ENCODE measurements around the gene TBC1D2. TPM values are rescaled to one million over a fixed set of nuclear protein-coding genes. Genes with fewer than 3 reads are reported as not detected.
"Not testable (repeated sequence)": the region's sequence is repeated elsewhere in the genome, so short reads cannot be mapped to it uniquely, and the experiment has no call there.

TBC1D2 gene
- total RNA-seq, 4 donors from 2014 or later, result 4.9 to 9.8 (median 7.8) TPM

- Histone ChIP-seq H3K27ac (no peak overlapping the region), H3K4me1 (no peaks in the 10 kb centered on the region), H3K9me3 (no peaks in the 10 kb centered on the region), H3K36me3 (no peaks in the 10 kb centered on the region), H3K27me3 (peaks cover 11% of the 10 kb centered on the region), H3K4me3 (no peak overlapping the region)
- ATAC-seq, result no peak
- 71 to 76% methylated on average over 2 to 5 of the region's 9 CpGs for WGBS, 2 donors (ENCODE audit: low coverage in 1 of 2)
- no peak for TF ChIP-seq POLR2A (IDR thresholded peaks at IDR 0.05)
- TF ChIP-seq, protein P1, sequence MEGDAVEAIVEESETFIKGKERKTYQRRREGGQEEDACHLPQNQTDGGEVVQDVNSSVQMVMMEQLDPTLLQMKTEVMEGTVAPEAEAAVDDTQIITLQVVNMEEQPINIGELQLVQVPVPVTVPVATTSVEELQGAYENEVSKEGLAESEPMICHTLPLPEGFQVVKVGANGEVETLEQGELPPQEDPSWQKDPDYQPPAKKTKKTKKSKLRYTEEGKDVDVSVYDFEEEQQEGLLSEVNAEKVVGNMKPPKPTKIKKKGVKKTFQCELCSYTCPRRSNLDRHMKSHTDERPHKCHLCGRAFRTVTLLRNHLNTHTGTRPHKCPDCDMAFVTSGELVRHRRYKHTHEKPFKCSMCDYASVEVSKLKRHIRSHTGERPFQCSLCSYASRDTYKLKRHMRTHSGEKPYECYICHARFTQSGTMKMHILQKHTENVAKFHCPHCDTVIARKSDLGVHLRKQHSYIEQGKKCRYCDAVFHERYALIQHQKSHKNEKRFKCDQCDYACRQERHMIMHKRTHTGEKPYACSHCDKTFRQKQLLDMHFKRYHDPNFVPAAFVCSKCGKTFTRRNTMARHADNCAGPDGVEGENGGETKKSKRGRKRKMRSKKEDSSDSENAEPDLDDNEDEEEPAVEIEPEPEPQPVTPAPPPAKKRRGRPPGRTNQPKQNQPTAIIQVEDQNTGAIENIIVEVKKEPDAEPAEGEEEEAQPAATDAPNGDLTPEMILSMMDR (IDR thresholded peaks at IDR 0.05), result no peak
- TF ChIP-seq POLR2AphosphoS5 (IDR thresholded peaks at IDR 0.05), result no peak
- no peak for TF ChIP-seq EP300 (IDR thresholded peaks at IDR 0.05)
These were observed 78.8 kb downstream of the TBC1D2 start for GRCh38 chr9:98176391-98177259.

GRCh38 chr9:98175762-98176161 lies 79.7 kb downstream of the TBC1D2 start:
- Histone ChIP-seq H3K27ac (no peak overlapping the region), H3K9me3 (no peaks in the 10 kb centered on the region), H3K36me3 (no peaks in the 10 kb centered on the region), H3K4me1 (no peaks in the 10 kb centered on the region), H3K4me3 (no peak overlapping the region), H3K27me3 (peaks cover 16% of the 10 kb centered on the region)
- ATAC-seq, result no peak
- TF ChIP-seq POLR2AphosphoS5 (IDR thresholded peaks at IDR 0.05) (no peak), EP300 (IDR thresholded peaks at IDR 0.05) (no peak), POLR2A (IDR thresholded peaks at IDR 0.05) (no peak)
- TF ChIP-seq, protein P1 (IDR thresholded peaks at IDR 0.05), result no peak
- 64 to 92% methylated on average over 2 to 3 of the region's 3 CpGs for WGBS, 2 donors (ENCODE audit: low coverage in 1 of 2)

DNA sequence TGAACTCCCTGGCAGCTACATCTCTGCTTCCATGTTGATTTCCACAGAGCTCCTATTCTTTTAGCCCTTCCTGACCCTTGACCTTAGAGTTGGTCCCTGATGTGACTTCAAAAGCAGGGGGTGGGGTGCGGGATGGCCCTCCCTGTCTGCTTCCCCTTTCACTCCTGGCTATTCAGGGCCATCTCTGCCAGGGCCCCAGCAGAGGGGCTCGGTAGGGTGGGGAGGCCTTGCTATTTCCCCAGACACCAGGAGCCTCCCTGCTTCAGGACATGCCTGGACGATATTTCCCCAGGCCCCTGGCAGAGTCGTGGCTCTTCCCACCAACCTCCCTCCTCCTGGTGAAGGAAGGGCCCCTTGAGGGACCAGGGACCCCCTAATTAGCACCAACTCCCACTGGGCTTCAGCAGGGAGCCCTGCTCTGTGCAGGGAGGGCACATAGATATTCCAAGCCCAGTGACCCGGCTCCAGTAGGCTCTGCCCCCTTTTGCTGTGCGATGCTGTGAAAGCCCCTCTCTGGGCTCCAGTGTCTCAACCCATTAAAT lies 80.3 kb downstream of the TBC1D2 start:
- no peaks in the 10 kb centered on the region for H3K9me3 ChIP-seq
- H3K27me3 ChIP-seq, result peaks cover 15% of the 10 kb centered on the region
- TF ChIP-seq, protein P1 (IDR thresholded peaks at IDR 0.05), result no peak
- TF ChIP-seq EP300 (IDR thresholded peaks at IDR 0.05), result no peak
- no peak for TF ChIP-seq POLR2A (IDR thresholded peaks at IDR 0.05)
- no peak for TF ChIP-seq POLR2AphosphoS5 (IDR thresholded peaks at IDR 0.05)
- whole genome bisulfite sequencing, 2 donors (ENCODE audit: low coverage in 1 of 2), result 39% methylated on average over 4 of the region's 6 CpGs; no CpG with 5 or more reads in 1 of the 2 donors
- no peaks in the 10 kb centered on the region for H3K4me1 ChIP-seq
- H3K36me3 ChIP-seq, result no peaks in the 10 kb centered on the region
- no peak for ATAC-seq
- no peak overlapping the region for H3K27ac ChIP-seq
- H3K4me3 ChIP-seq, result no peak overlapping the region

DNA sequence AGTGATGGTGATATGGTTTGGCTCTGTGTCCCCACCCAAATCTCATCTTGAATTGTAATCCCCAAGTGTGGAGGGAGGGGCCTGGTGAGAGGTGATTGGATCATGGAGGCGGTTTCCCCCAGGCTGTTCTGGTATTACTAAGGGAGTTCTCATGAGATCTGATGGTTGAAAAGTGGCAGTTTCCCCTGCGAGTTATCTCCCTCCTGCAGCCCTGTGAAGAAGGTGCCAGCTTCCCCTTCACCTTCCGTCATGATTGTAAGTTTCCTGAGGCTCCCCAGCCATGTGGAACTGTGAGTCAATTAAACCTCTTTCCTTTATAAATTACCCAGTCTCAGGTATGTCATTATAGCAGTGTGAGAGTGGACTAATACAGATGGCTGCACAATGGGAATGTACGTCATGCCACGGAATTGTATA lies 80.9 kb downstream of the TBC1D2 start:
- not testable (repeated sequence) for H3K9me3 ChIP-seq, H3K36me3 ChIP-seq
- WGBS, 2 donors (ENCODE audit: low coverage in 1 of 2), result 73 to 84% methylated on average over 5 of the region's 5 CpGs

GRCh38 chr9:98173181-98173580 lies 82.3 kb downstream of the TBC1D2 start:
- H3K4me1 ChIP-seq, result no peaks in the 10 kb centered on the region
- H3K9me3 ChIP-seq, result no peaks in the 10 kb centered on the region
- WGBS, 2 donors (ENCODE audit: low coverage in 1 of 2), result 53 to 78% methylated on average over 3 to 8 of the region's 16 CpGs
- ATAC-seq, result no peak
- H3K36me3 ChIP-seq, result no peaks in the 10 kb centered on the region
- H3K27ac ChIP-seq, result no peak overlapping the region
- no peak for TF ChIP-seq POLR2AphosphoS5 (IDR thresholded peaks at IDR 0.05)
- TF ChIP-seq, protein P1 (IDR thresholded peaks at IDR 0.05), result no peak
- TF ChIP-seq EP300 (IDR thresholded peaks at IDR 0.05), result no peak
- TF ChIP-seq POLR2A (IDR thresholded peaks at IDR 0.05), result no peak
- no peak overlapping the region for H3K4me3 ChIP-seq
- H3K27me3 ChIP-seq, result peaks cover 10% of the 10 kb centered on the region

More for the DNA sequence above, 80.9 kb downstream of the TBC1D2 start:
- H3K4me3 ChIP-seq, H3K27ac ChIP-seq, ATAC-seq, H3K4me1 ChIP-seq: not testable (repeated sequence)
- H3K27me3 ChIP-seq, result peaks cover 10% of the 10 kb centered on the region

Measured in gastroesophageal sphincter (tissue), 4 donors.